Measurements from ENCODE around the gene GAA. TPM values are rescaled to one million over a fixed set of nuclear protein-coding genes. Genes with fewer than 3 reads are reported as not detected.

Gene GAA
- total and polyA plus RNA-seq, 2 of the 13 experiments (the other 11 are each of a cell fraction or from before 2014, with no cell fraction given): 21.6 to 36.4 TPM

GRCh38 chr17:80160536-80160935, 59.2 kb downstream of the GAA start:
- peaks cover 2 to 15% of the 10 kb centered on the region in 2 experiments; a peak in 3 of 5 replicates for H3K27me3 ChIP-seq (ENCODE audit: control insufficient read depth in 1 of 2, insufficient read depth in 2 of 2, low read length in 2 of 2)
- no peak overlapping the region for H3K4me2 ChIP-seq (ENCODE audit: low read depth, low read length)
- no peaks in the 10 kb centered on the region for H3K36me3 ChIP-seq (replicated peaks in 1 of 2; ENCODE audit: control insufficient read depth in 1 of 2, insufficient read depth in 2 of 2, low read length in 2 of 2)
- intact Hi-C loops (cut with micrococcal nuclease; ENCODE audit: unreplicated experiment) (no loop called here), in situ Hi-C loops (cut with HindIII; ENCODE audit: extremely low pct_ligation_motif_present, low pct_unique_long_range_greater_than_20kb) (no loop called here)
- TF ChIP-seq, protein P1, sequence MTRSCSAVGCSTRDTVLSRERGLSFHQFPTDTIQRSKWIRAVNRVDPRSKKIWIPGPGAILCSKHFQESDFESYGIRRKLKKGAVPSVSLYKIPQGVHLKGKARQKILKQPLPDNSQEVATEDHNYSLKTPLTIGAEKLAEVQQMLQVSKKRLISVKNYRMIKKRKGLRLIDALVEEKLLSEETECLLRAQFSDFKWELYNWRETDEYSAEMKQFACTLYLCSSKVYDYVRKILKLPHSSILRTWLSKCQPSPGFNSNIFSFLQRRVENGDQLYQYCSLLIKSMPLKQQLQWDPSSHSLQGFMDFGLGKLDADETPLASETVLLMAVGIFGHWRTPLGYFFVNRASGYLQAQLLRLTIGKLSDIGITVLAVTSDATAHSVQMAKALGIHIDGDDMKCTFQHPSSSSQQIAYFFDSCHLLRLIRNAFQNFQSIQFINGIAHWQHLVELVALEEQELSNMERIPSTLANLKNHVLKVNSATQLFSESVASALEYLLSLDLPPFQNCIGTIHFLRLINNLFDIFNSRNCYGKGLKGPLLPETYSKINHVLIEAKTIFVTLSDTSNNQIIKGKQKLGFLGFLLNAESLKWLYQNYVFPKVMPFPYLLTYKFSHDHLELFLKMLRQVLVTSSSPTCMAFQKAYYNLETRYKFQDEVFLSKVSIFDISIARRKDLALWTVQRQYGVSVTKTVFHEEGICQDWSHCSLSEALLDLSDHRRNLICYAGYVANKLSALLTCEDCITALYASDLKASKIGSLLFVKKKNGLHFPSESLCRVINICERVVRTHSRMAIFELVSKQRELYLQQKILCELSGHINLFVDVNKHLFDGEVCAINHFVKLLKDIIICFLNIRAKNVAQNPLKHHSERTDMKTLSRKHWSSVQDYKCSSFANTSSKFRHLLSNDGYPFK (CRISPR knock-in tag; IDR thresholded peaks at IDR 0.05; ENCODE audit: borderline replicate concordance): no peak
- no peak for TF ChIP-seq CREB1 (IDR thresholded peaks at IDR 0.05)
- no peak for TF ChIP-seq CREB1 (CRISPR knock-in tag; IDR thresholded peaks at IDR 0.05)
- TF ChIP-seq HES4 (CRISPR knock-in tag; IDR thresholded peaks at IDR 0.05; ENCODE audit: borderline replicate concordance): no peak
- no peak for TF ChIP-seq CBX5 (CRISPR knock-in tag; IDR thresholded peaks at IDR 0.05; ENCODE audit: borderline replicate concordance)
- no peak for TF ChIP-seq ZNF652 (CRISPR knock-in tag; IDR thresholded peaks at IDR 0.05; ENCODE audit: borderline replicate concordance, low read depth)
- TF ChIP-seq, protein P2, sequence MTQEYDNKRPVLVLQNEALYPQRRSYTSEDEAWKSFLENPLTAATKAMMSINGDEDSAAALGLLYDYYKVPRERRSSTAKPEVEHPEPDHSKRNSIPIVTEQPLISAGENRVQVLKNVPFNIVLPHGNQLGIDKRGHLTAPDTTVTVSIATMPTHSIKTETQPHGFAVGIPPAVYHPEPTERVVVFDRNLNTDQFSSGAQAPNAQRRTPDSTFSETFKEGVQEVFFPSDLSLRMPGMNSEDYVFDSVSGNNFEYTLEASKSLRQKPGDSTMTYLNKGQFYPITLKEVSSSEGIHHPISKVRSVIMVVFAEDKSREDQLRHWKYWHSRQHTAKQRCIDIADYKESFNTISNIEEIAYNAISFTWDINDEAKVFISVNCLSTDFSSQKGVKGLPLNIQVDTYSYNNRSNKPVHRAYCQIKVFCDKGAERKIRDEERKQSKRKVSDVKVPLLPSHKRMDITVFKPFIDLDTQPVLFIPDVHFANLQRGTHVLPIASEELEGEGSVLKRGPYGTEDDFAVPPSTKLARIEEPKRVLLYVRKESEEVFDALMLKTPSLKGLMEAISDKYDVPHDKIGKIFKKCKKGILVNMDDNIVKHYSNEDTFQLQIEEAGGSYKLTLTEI (CRISPR knock-in tag; conservative IDR thresholded peaks at IDR 0.05): no peak
- no peak for TF ChIP-seq FIP1L1 (IDR thresholded peaks at IDR 0.05; ENCODE audit: borderline replicate concordance, insufficient read depth, low read depth, low read length)
- no peak for TF ChIP-seq ZSCAN31 (CRISPR knock-in tag; IDR thresholded peaks at IDR 0.05; ENCODE audit: low read depth)
- no peak for TF ChIP-seq ZMYM3 (CRISPR knock-in tag; IDR thresholded peaks at IDR 0.05)
- TF ChIP-seq ZNF562 (CRISPR knock-in tag; IDR thresholded peaks at IDR 0.05; ENCODE audit: borderline replicate concordance): no peak
- no peak overlapping the region for H3K9ac ChIP-seq (ENCODE audit: insufficient read depth, low read depth, low read length)
- no peak overlapping the region for H3K27ac ChIP-seq (ENCODE audit: extremely low read length, insufficient read depth, low read length)
- H3K4me1 ChIP-seq (ENCODE audit: insufficient read depth, low read length): no peaks in the 10 kb centered on the region
- 11% methylated on average over 3 of the region's 3 CpGs for WGBS (ENCODE audit: low lambda C conversion rate)
- H3K4me3 ChIP-seq (replicated peaks in 1 of 3; ENCODE audit: insufficient read depth in 1 of 3, low read depth in 2 of 3, low read length in 3 of 3): no peak overlapping the region
- no peaks in the 10 kb centered on the region for H3K79me2 ChIP-seq (ENCODE audit: insufficient read depth, low read length)
- H4K20me1 ChIP-seq (ENCODE audit: insufficient read depth, low read length): no peaks in the 10 kb centered on the region
- ATAC-seq (no peak), DNase-seq (ENCODE audit: low spot score) (no peak), FAIRE-seq (no peak)
- BruUV-seq (replicated peaks): no TSS peak
- no peak overlapping the region for H2AFZ ChIP-seq (ENCODE audit: low read length)
- POLR2A ChIA-PET: no interaction called here
- H3K9me3 ChIP-seq (ENCODE audit: low read length): peaks cover 13% of the 10 kb centered on the region; the same call in 1 of the 2 replicates
- CTCF ChIA-PET (ENCODE audit: low intra/inter-chr PET ratio, low total read pairs): no interaction called here

Measured in HepG2 (cell line).